SK-N-SH treated with all-trans-retinoic acid at 6 μM for 48 hours (cell line): ENCODE measurements around the gene EMC8.

ENCODE experiments used
- ATAC-seq: fragments of 200-7000 bp; cut with Tn5 transposase; 3 replicates; pipeline ENCODE4 v1.9.1; 2020; ENCODE audit warnings: mild to moderate bottlenecking, moderate library complexity
- ARNTL ChIP-seq: fragments of 450-650 bp; formaldehyde crosslinking; IDR thresholded peaks from 2 replicates; pipeline ENCODE4 v1.5.0; 2020; ENCODE audit warnings: low read depth, mild to moderate bottlenecking, moderate library complexity, borderline replicate concordance
- BACH2 ChIP-seq: fragments of 250-450 bp; sonication (Bioruptor Pico); IDR thresholded peaks from 2 replicates; pipeline ENCODE4 v1.9.0; 2021; ENCODE audit warnings: mild to moderate bottlenecking, borderline replicate concordance
- CSDC2 ChIP-seq: fragments of 250-450 bp; sonication (Bioruptor Pico); IDR thresholded peaks from 2 replicates; pipeline ENCODE4 v1.5.0; 2020; ENCODE audit warnings: mild to moderate bottlenecking, moderate library complexity
- ESRRG ChIP-seq: fragments of 250-450 bp; sonication (Bioruptor Pico); IDR thresholded peaks from 2 replicates; pipeline ENCODE4 v1.6.1; 2021; ENCODE audit warnings: mild to moderate bottlenecking
- GLIS3 ChIP-seq: fragments of 250-450 bp; sonication (Bioruptor Pico); IDR thresholded peaks from 2 replicates; pipeline ENCODE4 v1.5.0; 2020; ENCODE audit warnings: mild to moderate bottlenecking, moderate library complexity
- ISL1 ChIP-seq: fragments of 250-450 bp; sonication (Bioruptor Pico); IDR thresholded peaks from 2 replicates; pipeline ENCODE4 v2.1.2; 2022; ENCODE audit warnings: mild to moderate bottlenecking, moderate library complexity
- OSR1 ChIP-seq: fragments of 250-450 bp; sonication (Bioruptor Pico); IDR thresholded peaks from 2 replicates; pipeline ENCODE4 v1.8.0; 2022; ENCODE audit warnings: moderate library complexity, mild to moderate bottlenecking, inconsistent platforms
- PPARA ChIP-seq: fragments of 250-450 bp; sonication (Bioruptor Pico); IDR thresholded peaks from 2 replicates; pipeline ENCODE4 v1.5.0; 2020; ENCODE audit warnings: mild to moderate bottlenecking, borderline replicate concordance
- RARB ChIP-seq: fragments of 250-450 bp; sonication (Bioruptor Pico); IDR thresholded peaks from 2 replicates; pipeline ENCODE4 v1.8.0; 2021; ENCODE audit warnings: mild to moderate bottlenecking, moderate library complexity
- SNAI2 ChIP-seq: fragments of 250-450 bp; sonication (Bioruptor Pico); IDR thresholded peaks from 2 replicates; pipeline ENCODE4 v1.5.0; 2020; ENCODE audit warnings: mild to moderate bottlenecking, moderate library complexity
- TCF4 ChIP-seq: fragments of 250-450 bp; sonication (Bioruptor Pico); IDR thresholded peaks from 2 replicates; pipeline ENCODE4 v1.8.0; 2021; ENCODE audit warnings: mild to moderate bottlenecking, moderate library complexity, borderline replicate concordance
- TOX ChIP-seq: fragments of 250-450 bp; sonication (Bioruptor Pico); IDR thresholded peaks from 2 replicates; pipeline ENCODE4 v1.8.0; 2021; ENCODE audit warnings: mild to moderate bottlenecking, moderate library complexity, borderline replicate concordance
- ZC3H10 ChIP-seq: fragments of 250-450 bp; sonication (Bioruptor Pico); IDR thresholded peaks from 2 replicates; pipeline ENCODE4 v1.5.1; 2021; ENCODE audit warnings: mild to moderate bottlenecking, moderate library complexity
- ZFP3 ChIP-seq: fragments of 250-450 bp; sonication (Bioruptor Pico); IDR thresholded peaks from 2 replicates; pipeline ENCODE4 v1.5.0; 2020; ENCODE audit warnings: mild to moderate bottlenecking, moderate library complexity
- ZNF565 ChIP-seq: fragments of 450-650 bp; formaldehyde crosslinking; conservative IDR thresholded peaks from 2 replicates; pipeline ENCODE4 v1.5.0; 2020; ENCODE audit warnings: low read depth, mild to moderate bottlenecking, moderate library complexity
- ZNF70 ChIP-seq: fragments of 450-650 bp; formaldehyde crosslinking; IDR thresholded peaks from 2 replicates; pipeline ENCODE4 v1.5.0; 2020; ENCODE audit warnings: mild to moderate bottlenecking, moderate library complexity
- ZNF8 ChIP-seq: fragments of 450-650 bp; formaldehyde crosslinking; IDR thresholded peaks from 2 replicates; pipeline ENCODE4 v1.5.0; 2020; ENCODE audit warnings: mild to moderate bottlenecking, moderate library complexity
- TF ChIP-seq, protein P1 (sequence below): fragments of 250-450 bp; sonication (Bioruptor Pico); IDR thresholded peaks from 2 replicates; pipeline ENCODE4 v1.5.0; 2020; ENCODE audit warnings: mild to moderate bottlenecking, moderate library complexity
- TF ChIP-seq, protein P2 (sequence below): fragments of 250-450 bp; sonication (Bioruptor Pico); IDR thresholded peaks from 2 replicates; pipeline ENCODE4 v1.8.0; 2021; ENCODE audit warnings: low read depth, mild to moderate bottlenecking, moderate library complexity, borderline replicate concordance
- TF ChIP-seq, protein P3 (sequence below): fragments of 250-450 bp; sonication (Bioruptor Pico); IDR thresholded peaks from 2 replicates; pipeline ENCODE4 v1.5.1; 2020; ENCODE audit warnings: low read depth, mild to moderate bottlenecking, moderate library complexity

Gene EMC8

DNA sequence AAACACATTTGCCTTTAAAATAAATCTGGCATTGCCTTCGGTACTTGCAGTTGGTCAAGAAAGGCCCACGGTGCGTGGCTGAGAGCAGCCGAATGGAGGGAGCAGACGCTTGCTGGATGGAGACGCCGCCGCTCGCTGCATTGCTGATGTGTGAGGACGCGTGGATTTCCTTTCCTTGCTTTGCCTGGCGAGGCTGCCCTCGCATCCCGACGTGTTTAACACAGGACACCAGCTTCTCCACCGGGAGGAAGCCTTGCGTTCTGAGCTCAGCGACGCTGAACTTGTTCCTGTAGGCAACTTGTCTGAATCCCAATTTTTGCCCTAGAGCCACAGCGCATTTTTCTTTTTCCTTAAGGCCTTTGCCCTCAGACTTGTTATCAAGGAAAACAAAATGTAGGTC lies 45.9 kb upstream of the EMC8 start:
- TF ChIP-seq ZFP3 (CRISPR knock-in tag) (no peak), OSR1 (CRISPR knock-in tag) (no peak), ZNF565 (no peak), BACH2 (CRISPR knock-in tag) (no peak)
- TF ChIP-seq, protein P1, sequence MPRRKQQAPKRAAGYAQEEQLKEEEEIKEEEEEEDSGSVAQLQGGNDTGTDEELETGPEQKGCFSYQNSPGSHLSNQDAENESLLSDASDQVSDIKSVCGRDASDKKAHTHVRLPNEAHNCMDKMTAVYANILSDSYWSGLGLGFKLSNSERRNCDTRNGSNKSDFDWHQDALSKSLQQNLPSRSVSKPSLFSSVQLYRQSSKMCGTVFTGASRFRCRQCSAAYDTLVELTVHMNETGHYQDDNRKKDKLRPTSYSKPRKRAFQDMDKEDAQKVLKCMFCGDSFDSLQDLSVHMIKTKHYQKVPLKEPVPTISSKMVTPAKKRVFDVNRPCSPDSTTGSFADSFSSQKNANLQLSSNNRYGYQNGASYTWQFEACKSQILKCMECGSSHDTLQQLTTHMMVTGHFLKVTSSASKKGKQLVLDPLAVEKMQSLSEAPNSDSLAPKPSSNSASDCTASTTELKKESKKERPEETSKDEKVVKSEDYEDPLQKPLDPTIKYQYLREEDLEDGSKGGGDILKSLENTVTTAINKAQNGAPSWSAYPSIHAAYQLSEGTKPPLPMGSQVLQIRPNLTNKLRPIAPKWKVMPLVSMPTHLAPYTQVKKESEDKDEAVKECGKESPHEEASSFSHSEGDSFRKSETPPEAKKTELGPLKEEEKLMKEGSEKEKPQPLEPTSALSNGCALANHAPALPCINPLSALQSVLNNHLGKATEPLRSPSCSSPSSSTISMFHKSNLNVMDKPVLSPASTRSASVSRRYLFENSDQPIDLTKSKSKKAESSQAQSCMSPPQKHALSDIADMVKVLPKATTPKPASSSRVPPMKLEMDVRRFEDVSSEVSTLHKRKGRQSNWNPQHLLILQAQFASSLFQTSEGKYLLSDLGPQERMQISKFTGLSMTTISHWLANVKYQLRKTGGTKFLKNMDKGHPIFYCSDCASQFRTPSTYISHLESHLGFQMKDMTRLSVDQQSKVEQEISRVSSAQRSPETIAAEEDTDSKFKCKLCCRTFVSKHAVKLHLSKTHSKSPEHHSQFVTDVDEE (CRISPR knock-in tag) = no peak
- ATAC-seq = no peak

DNA sequence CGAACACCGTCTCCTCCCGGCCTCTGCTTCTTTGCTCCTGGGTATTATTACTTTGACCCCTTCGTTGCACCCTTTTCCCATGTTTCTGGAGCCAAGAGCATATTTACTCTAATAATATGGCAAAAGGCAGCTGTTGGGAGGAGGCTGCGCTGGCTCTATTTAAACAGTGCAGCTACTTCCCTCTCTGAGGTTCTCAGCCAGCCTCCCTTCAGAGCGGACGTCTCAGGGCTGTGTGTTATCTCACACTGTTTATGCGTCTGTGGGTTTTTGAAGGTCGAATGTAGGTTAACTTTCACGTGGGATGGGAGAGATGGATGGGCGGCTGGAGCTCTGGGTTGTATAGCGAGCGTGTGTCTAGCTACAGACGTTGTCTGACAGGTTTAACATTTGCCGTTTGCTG lies 45.4 kb upstream of the EMC8 start:
- no peak for ATAC-seq
- TF ChIP-seq ZC3H10 = no peak
- TF ChIP-seq TOX = no peak
- no peak for TF ChIP-seq ZNF8 (CRISPR knock-in tag)
- TF ChIP-seq ISL1 (CRISPR knock-in tag) = no peak
- no peak for TF ChIP-seq CSDC2 (CRISPR knock-in tag)
- no peak for TF ChIP-seq OSR1 (CRISPR knock-in tag)
- no peak for TF ChIP-seq TCF4
- TF ChIP-seq ESRRG = no peak

DNA sequence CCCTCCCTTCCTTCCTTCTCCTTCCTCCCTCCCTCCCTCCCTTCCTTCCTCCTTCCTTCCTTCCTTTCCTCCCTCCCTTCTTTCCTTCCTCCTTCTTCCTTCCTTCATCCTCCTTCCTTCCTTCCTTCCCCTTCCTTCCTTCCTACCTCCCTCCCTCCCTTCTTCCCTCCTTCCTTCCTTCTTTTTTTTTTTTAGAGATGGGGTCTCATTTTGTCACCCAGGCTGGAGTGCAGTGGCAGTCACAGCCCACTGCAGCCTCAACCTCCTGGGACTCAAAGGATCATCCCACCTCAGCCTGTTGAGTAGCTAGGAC lies 44.8 kb upstream of the EMC8 start:
- TF ChIP-seq ARNTL = no peak
- TF ChIP-seq ZC3H10 = no peak
- TF ChIP-seq, protein P2, sequence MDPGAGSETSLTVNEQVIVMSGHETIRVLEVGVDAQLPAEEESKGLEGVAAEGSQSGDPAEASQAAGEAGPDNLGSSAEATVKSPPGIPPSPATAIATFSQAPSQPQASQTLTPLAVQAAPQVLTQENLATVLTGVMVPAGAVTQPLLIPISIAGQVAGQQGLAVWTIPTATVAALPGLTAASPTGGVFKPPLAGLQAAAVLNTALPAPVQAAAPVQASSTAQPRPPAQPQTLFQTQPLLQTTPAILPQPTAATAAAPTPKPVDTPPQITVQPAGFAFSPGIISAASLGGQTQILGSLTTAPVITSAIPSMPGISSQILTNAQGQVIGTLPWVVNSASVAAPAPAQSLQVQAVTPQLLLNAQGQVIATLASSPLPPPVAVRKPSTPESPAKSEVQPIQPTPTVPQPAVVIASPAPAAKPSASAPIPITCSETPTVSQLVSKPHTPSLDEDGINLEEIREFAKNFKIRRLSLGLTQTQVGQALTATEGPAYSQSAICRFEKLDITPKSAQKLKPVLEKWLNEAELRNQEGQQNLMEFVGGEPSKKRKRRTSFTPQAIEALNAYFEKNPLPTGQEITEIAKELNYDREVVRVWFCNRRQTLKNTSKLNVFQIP (CRISPR knock-in tag) = no peak
- TF ChIP-seq, protein P3, sequence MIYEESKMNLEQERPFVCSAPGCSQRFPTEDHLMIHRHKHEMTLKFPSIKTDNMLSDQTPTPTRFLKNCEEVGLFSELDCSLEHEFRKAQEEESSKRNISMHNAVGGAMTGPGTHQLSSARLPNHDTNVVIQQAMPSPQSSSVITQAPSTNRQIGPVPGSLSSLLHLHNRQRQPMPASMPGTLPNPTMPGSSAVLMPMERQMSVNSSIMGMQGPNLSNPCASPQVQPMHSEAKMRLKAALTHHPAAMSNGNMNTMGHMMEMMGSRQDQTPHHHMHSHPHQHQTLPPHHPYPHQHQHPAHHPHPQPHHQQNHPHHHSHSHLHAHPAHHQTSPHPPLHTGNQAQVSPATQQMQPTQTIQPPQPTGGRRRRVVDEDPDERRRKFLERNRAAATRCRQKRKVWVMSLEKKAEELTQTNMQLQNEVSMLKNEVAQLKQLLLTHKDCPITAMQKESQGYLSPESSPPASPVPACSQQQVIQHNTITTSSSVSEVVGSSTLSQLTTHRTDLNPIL (CRISPR knock-in tag) = no peak
- no peak for TF ChIP-seq CSDC2 (CRISPR knock-in tag)
- TF ChIP-seq OSR1 (CRISPR knock-in tag) = no peak
- no peak for TF ChIP-seq ZNF565
- no peak for TF ChIP-seq PPARA (CRISPR knock-in tag)
- no peak for TF ChIP-seq ZFP3 (CRISPR knock-in tag)
- TF ChIP-seq GLIS3 (CRISPR knock-in tag) = no peak
- no peak for TF ChIP-seq TCF4
- TF ChIP-seq, protein P1 (CRISPR knock-in tag) = no peak
- TF ChIP-seq RARB (CRISPR knock-in tag) = no peak
- no peak for ATAC-seq

DNA sequence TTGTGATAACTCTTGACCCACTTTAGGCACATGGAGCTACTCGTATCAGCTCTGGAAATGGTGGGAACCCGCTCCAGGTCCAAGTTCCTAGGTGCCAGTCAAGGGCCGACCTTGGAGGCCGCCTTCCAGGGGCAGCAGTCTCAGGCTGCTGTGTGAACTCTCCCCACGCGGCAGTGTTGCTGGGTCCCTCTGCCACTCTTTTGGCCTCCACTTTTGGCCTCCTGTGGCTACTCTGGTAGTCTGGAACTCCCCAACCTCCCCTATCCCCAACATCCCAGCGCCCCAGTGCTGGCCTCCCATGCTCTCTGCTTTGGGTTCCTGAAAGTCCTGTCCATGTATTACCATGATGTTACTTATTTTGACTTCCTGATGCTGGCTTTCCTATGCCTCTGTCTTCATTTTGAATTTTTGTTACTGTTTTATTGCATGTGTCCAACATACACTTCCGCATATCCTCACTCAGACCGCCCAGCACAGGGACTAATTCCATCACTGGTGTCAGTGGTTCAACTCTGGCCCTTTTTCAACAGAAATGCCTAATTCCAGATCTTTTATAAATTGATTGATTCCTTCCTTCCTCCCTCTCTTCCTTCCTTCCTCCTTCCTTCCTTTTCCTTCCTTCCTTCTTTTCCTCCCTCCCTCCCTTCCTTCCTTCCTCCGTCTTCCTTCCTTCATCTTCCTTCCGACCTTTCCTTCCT lies 44.3 kb upstream of the EMC8 start:
- ATAC-seq = no peak
- TF ChIP-seq GLIS3 (CRISPR knock-in tag) = no peak
- no peak for TF ChIP-seq RARB (CRISPR knock-in tag)
- no peak for TF ChIP-seq ARNTL
- TF ChIP-seq ZNF565 = no peak
- no peak for TF ChIP-seq PPARA (CRISPR knock-in tag)
- TF ChIP-seq ZNF70 (CRISPR knock-in tag) = no peak
- no peak for TF ChIP-seq ZFP3 (CRISPR knock-in tag)
- TF ChIP-seq SNAI2 (CRISPR knock-in tag) = no peak
- TF ChIP-seq CSDC2 (CRISPR knock-in tag) = no peak
